ENCODE measurements around the gene PARP3.

PARP3 gene

GRCh38 chr3:51944451-51945021 is 2.4 kb downstream of the PARP3 start:
- no peak for TF ChIP-seq CTCF (IDR thresholded peaks at IDR 0.05)

- no peak for TF ChIP-seq CTCF (IDR thresholded peaks at IDR 0.05)
These were observed 3.1 kb downstream of the PARP3 start for GRCh38 chr3:51945031-51945840.

DNA sequence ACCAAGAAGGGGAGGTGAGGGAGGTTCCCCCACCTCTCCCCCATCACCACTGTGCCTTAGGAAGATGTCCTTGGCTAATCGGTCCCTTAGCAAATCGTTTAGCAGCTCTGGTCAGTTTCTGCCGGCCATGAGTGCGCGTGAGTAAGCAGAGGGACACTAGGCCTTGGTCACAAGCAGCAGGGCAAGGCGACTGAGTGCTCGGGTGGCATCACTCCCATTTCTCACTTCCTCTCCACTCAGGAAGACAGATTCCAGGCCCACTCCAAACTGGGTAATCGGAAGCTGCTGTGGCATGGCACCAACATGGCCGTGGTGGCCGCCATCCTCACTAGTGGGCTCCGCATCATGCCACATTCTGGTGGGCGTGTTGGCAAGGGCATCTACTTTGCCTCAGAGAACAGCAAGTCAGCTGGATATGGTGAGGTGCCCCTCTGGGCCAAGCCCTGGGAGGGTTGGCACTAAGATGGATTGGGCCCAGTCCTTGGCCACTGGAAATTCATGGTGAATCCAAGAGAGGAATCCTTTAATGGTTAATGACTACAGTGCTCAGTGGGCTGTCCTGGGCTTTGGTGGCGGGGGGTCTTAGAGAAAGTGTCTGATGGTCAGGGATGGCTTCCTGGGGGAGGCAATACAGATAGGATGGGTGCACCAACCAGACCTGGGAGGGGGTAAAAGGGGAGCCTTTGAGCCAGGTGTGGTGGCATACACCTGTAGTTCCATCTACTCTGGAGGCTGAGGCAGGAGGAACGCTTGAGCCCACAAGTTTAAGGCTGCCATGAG is 4.0 kb downstream of the PARP3 start:
- no peak for TF ChIP-seq CTCF (IDR thresholded peaks at IDR 0.05)

DNA sequence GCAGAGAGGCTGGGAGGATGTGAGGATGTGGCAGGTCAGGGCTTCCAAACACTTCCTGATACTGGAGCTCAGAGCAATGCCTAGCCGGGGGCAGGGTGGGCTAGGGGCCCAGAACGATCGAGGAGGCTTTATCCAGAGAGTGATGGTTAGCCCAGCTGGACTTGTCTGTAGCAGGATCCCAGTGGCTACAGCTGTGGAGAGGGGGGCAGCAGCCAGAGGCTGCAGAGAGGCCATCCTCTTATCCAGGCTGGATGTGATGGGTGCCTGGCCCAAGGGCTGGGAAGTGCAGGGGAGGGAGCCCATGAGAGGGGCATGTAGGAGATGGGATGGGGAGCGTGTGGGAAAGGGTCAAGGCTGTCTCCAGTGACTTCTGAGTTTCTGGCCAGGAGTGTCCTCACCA is 4.6 kb downstream of the PARP3 start:
- no peak for TF ChIP-seq CTCF (IDR thresholded peaks at IDR 0.05)

- no peak for TF ChIP-seq CTCF (IDR thresholded peaks at IDR 0.05)
These were observed 5.2 kb downstream of the PARP3 start for GRCh38 chr3:51947215-51947900.

DNA sequence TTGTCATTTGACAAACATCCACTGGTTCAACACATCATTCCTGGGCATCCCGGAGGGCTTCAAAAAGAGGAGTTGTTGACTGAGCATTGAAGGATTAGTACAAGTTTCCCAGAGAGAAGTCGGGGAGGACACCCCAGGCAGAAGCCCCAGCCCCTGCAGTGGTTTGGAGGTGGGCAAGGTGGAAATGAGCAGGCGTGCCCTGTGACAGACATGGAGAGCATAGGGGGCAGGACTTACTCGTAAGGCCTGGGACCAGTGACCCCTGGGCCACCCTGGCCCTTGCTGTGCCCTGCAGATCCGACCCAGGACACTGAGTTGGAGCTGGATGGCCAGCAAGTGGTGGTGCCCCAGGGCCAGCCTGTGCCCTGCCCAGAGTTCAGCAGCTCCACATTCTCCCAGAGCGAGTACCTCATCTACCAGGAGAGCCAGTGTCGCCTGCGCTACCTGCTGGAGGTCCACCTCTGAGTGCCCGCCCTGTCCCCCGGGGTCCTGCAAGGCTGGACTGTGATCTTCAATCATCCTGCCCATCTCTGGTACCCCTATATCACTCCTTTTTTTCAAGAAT is 5.9 kb downstream of the PARP3 start:
- no peak for TF ChIP-seq CTCF (IDR thresholded peaks at IDR 0.05)

DNA sequence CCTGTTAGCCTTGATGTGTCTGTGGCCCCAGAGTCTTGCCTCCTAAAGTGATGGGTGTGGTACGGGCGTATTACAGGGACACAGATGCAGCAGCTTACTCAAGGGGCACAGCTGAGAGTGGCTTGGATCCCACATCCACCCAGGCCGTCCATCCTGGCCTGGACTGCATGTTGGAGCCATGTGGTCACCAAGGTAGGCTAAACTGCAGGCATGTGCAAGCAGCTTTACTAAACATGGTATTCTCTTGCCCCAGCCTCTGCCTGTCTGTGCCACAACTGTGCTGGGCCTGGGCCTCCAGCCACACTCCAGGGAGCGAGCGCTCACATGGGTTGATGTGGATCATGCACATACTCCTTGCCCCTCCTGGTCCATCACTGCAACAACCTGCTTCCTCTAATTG is 7.0 kb downstream of the PARP3 start:
- TF ChIP-seq CTCF (IDR thresholded peaks at IDR 0.05) = no peak

Data from LNCAP (cell line).